Gastrocnemius medialis (tissue), 4 donors: Measurements from ENCODE around the gene CHAC2. TPM values are rescaled to one million over a fixed set of nuclear protein-coding genes. Genes with fewer than 3 reads are reported as not detected.

Experiments
- ATAC-seq, 2 donors: fragments of 150-250 bp; one replicate each; pipeline ENCODE4 v1.9.1; 2016
- DNase-seq, 2 donors: peaks; one replicate each; pipeline ENCODE4 v3.0.0-alpha.2; 2019
- H3K27ac ChIP-seq, 4 donors: fragments of 200-600 bp; sonication (generic); 1 replicate in 1 of 4; 2 replicates in 3 of 4; pipeline ENCODE4 v1.5.1; 2016 to 2018; ENCODE audit warnings: mild to moderate bottlenecking in 2 of 4, moderate library complexity in 1 of 4
- H3K27me3 ChIP-seq, 3 donors: fragments of 200-600 bp; sonication (generic) in 2 of 3; 1 replicate in 1 of 3; 2 replicates in 2 of 3; pipeline versions ENCODE4 v1.5.1 to v1.6.0; 2016 to 2019; ENCODE audit warnings: mild to moderate bottlenecking in 1 of 3, moderate library complexity in 1 of 3
- H3K36me3 ChIP-seq, 2 donors: fragments of 200-600 bp; sonication (generic) in 1 of 2; one replicate each; pipeline ENCODE4 v1.5.1; 2017 to 2018
- H3K4me1 ChIP-seq, 2 donors: fragments of 200-600 bp; sonication (generic) in 1 of 2; one replicate each; pipeline ENCODE4 v1.5.1; 2016 to 2017; ENCODE audit warnings: mild to moderate bottlenecking in 2 of 2
- H3K4me3 ChIP-seq, 4 donors: fragments of 200-600 bp; sonication (generic) in 3 of 4; 1 replicate in 1 of 4; 2 replicates in 3 of 4; pipeline ENCODE4 v1.5.1; 2016 to 2019; ENCODE audit warnings: mild to moderate bottlenecking in 2 of 4
- H3K9me3 ChIP-seq, 3 donors: fragments of 200-600 bp; sonication (generic) in 2 of 3; 1 replicate in 1 of 3; 2 replicates in 2 of 3; pipeline ENCODE4 v1.5.1; 2016 to 2019
- POLR2A ChIP-seq, 2 donors: fragments of 450-650 bp; IDR thresholded peaks; one replicate each; pipeline ENCODE4 v1.6.1; 2017; ENCODE audit warnings: antibody characterized with exemption in 2 of 2, mild to moderate bottlenecking in 2 of 2, moderate library complexity in 2 of 2
- in situ Hi-C, 4 donors: fragments of 200-750 bp; cut with MboI; loops; one replicate each; pipeline versions ENCODE4 v1.15.0 to v1.8.0; 2017; ENCODE audit warnings: low sequenced_read_pairs in 4 of 4
- intact Hi-C: fragments of 100-400 bp; cut with DNase I; formaldehyde crosslinking; loops from one replicate; pipeline ENCODE4 v1.15.1; 2023; ENCODE audit warnings: low total_unique reads
- total RNA-seq, 4 donors: library from RNA; depleted of rRNA; stranded (reverse); fragments of >200 nt; gene quantifications; one replicate each; pipeline versions ENCODE4 v1.1.0 to v1.2.3, GENCODE V29; 2016
- TF ChIP-seq, protein P1 (sequence below), 5 experiments: fragments of 450-650 bp in 3 of 5; fragments of 200-600 bp in 2 of 5; sonication (generic) in 2 of 5; IDR thresholded peaks in 4 of 5; conservative IDR thresholded peaks in 1 of 5; 1 replicate in 4 of 5; 2 replicates in 1 of 5; pipeline ENCODE4 v1.5.1; 2016 to 2019; ENCODE audit warnings: antibody characterized with exemption in 5 of 5, mild to moderate bottlenecking in 3 of 5, moderate library complexity in 3 of 5

Gene CHAC2
- total RNA-seq, 4 donors from 2014 or later: 3.7 to 10.3 (median 6.0) TPM

- intact Hi-C loops: no loop called here
- H3K4me1 ChIP-seq: no peaks in the 10 kb centered on the region
- H3K27me3 ChIP-seq: no peaks in the 10 kb centered on the region
- in situ Hi-C loops: no loop called here
- no peak overlapping the region for H3K4me3 ChIP-seq
- H3K9me3 ChIP-seq: no peaks in the 10 kb centered on the region
- H3K36me3 ChIP-seq: peaks cover 0 to 64% of the 10 kb centered on the region in 2 donors
- TF ChIP-seq, protein P1, sequence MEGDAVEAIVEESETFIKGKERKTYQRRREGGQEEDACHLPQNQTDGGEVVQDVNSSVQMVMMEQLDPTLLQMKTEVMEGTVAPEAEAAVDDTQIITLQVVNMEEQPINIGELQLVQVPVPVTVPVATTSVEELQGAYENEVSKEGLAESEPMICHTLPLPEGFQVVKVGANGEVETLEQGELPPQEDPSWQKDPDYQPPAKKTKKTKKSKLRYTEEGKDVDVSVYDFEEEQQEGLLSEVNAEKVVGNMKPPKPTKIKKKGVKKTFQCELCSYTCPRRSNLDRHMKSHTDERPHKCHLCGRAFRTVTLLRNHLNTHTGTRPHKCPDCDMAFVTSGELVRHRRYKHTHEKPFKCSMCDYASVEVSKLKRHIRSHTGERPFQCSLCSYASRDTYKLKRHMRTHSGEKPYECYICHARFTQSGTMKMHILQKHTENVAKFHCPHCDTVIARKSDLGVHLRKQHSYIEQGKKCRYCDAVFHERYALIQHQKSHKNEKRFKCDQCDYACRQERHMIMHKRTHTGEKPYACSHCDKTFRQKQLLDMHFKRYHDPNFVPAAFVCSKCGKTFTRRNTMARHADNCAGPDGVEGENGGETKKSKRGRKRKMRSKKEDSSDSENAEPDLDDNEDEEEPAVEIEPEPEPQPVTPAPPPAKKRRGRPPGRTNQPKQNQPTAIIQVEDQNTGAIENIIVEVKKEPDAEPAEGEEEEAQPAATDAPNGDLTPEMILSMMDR (IDR thresholded peaks at IDR 0.05 in 4 of 5, conservative IDR thresholded peaks at IDR 0.05 in 1 of 5): no peak
- no peak for TF ChIP-seq POLR2A (IDR thresholded peaks at IDR 0.05)
- DNase-seq: no peak
- H3K27ac ChIP-seq: no peak overlapping the region
- no peak for ATAC-seq
Measured at GRCh38 chr2:53801547-53801946, 33.9 kb downstream of the CHAC2 start.

- TF ChIP-seq POLR2A (IDR thresholded peaks at IDR 0.05): no peak
- TF ChIP-seq, protein P1 (IDR thresholded peaks at IDR 0.05 in 4 of 5, conservative IDR thresholded peaks at IDR 0.05 in 1 of 5): no peak
- Histone ChIP-seq H3K27ac (no peak overlapping the region), H3K27me3 (no peaks in the 10 kb centered on the region), H3K4me1 (no peaks in the 10 kb centered on the region), H3K36me3 (peaks cover 0 to 66% of the 10 kb centered on the region in 2 donors), H3K9me3 (no peaks in the 10 kb centered on the region), H3K4me3 (no peak overlapping the region)
- in situ Hi-C loops (no loop called here), intact Hi-C loops (no loop called here)
- DNase-seq (no peak), ATAC-seq (peak in 1 of 2 donors; percentile 40)
Measured at GRCh38 chr2:53802617-53803151, 35.1 kb downstream of the CHAC2 start.

- Histone ChIP-seq H3K4me1 (no peaks in the 10 kb centered on the region), H3K27ac (no peak overlapping the region), H3K4me3 (no peak overlapping the region), H3K9me3 (no peaks in the 10 kb centered on the region), H3K36me3 (peaks cover 0 to 67% of the 10 kb centered on the region in 2 donors), H3K27me3 (no peaks in the 10 kb centered on the region)
- in situ Hi-C loops: no loop called here
- ATAC-seq: no peak
- no peak for DNase-seq
- intact Hi-C loops: no loop called here
- TF ChIP-seq, protein P1 (IDR thresholded peaks at IDR 0.05 in 4 of 5, conservative IDR thresholded peaks at IDR 0.05 in 1 of 5): no peak
- TF ChIP-seq POLR2A (IDR thresholded peaks at IDR 0.05): no peak
Measured at GRCh38 chr2:53811601-53812000, 44.0 kb downstream of the CHAC2 start.

DNA sequence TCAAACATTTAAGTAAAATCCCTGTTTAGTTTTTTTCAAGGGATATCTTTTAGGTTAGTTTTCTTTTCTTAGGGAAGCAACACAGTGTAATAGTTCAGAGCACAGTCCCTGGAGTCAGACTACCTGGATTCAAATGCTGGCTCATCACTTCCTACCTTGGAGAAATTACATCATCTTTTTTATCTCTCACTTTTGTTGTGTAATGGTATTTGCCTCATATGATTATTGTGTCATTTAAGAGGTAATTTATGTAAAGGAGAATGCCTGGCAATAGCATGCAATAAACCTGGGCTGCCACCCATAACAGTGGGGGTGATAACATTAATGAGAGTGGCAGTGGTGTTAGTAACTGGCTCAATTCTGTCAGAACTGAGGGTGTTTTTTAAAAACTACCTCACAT, 45.5 kb downstream of the CHAC2 start:
- no peaks in the 10 kb centered on the region for H3K9me3 ChIP-seq
- DNase-seq (no peak), ATAC-seq (no peak)
- TF ChIP-seq, protein P1 (IDR thresholded peaks at IDR 0.05 in 4 of 5, conservative IDR thresholded peaks at IDR 0.05 in 1 of 5): no peak
- TF ChIP-seq POLR2A (IDR thresholded peaks at IDR 0.05): no peak
- H3K4me1 ChIP-seq: no peaks in the 10 kb centered on the region
- peaks cover 0 to 60% of the 10 kb centered on the region in 2 donors for H3K36me3 ChIP-seq
- intact Hi-C loops: no loop called here
- no peaks in the 10 kb centered on the region for H3K27me3 ChIP-seq
- H3K27ac ChIP-seq: peak overlapping the region in 1 of 4 donors; percentile 12
- no peak overlapping the region for H3K4me3 ChIP-seq
- in situ Hi-C loops: no loop called here
